Measurements from ENCODE around the gene OR2T27. TPM values are rescaled to one million over a fixed set of nuclear protein-coding genes. Genes with fewer than 3 reads are reported as not detected.

OR2T27 gene
- total RNA-seq, 4 donors from 2014 or later, result not detected

DNA sequence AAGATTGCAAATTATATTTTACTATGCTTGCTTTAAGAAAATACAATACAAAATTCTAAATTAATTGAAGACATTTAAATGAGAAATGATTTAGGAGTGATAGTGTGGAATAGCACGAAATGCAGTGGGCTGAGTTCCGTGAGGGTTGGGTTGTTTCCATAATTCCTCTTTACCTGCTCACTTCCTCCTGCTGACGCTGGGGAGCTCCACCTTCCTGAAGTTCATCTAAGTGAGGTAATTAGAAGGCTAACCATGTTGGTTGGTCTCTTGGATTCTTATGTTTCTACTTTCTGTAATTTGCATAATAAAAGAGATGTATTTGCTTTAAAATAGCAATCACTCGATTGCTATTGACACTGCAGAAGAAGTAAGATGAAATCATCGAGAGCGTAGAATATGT is 42.6 kb upstream of the OR2T27 start:
- Histone ChIP-seq H3K4me1 (no peaks in the 10 kb centered on the region), H3K27ac (no peak overlapping the region), H3K36me3 (no peaks in the 10 kb centered on the region), H3K9me3 (no peaks in the 10 kb centered on the region), H3K4me3 (no peak overlapping the region), H3K27me3 (no peaks in the 10 kb centered on the region)
- TF ChIP-seq, protein P1, sequence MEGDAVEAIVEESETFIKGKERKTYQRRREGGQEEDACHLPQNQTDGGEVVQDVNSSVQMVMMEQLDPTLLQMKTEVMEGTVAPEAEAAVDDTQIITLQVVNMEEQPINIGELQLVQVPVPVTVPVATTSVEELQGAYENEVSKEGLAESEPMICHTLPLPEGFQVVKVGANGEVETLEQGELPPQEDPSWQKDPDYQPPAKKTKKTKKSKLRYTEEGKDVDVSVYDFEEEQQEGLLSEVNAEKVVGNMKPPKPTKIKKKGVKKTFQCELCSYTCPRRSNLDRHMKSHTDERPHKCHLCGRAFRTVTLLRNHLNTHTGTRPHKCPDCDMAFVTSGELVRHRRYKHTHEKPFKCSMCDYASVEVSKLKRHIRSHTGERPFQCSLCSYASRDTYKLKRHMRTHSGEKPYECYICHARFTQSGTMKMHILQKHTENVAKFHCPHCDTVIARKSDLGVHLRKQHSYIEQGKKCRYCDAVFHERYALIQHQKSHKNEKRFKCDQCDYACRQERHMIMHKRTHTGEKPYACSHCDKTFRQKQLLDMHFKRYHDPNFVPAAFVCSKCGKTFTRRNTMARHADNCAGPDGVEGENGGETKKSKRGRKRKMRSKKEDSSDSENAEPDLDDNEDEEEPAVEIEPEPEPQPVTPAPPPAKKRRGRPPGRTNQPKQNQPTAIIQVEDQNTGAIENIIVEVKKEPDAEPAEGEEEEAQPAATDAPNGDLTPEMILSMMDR (IDR thresholded peaks at IDR 0.05), result no peak
- TF ChIP-seq POLR2A (IDR thresholded peaks at IDR 0.05), result no peak
- intact Hi-C loops (cut with DNase I; ENCODE audit: low total_unique reads), result no loop called here
- DNase-seq, result no peak

GRCh38 chr1:248696774-248697173 is 41.4 kb upstream of the OR2T27 start:
- no peak overlapping the region for H3K4me3 ChIP-seq
- H3K4me1 ChIP-seq, result no peaks in the 10 kb centered on the region
- H3K27me3 ChIP-seq, result no peaks in the 10 kb centered on the region
- no peak overlapping the region for H3K27ac ChIP-seq
- no peaks in the 10 kb centered on the region for H3K36me3 ChIP-seq
- H3K9me3 ChIP-seq, result no peaks in the 10 kb centered on the region
- TF ChIP-seq, protein P1 (IDR thresholded peaks at IDR 0.05), result no peak
- TF ChIP-seq POLR2A (IDR thresholded peaks at IDR 0.05), result no peak
- intact Hi-C loops (cut with DNase I; ENCODE audit: low total_unique reads), result no loop called here
- no peak for DNase-seq

GRCh38 chr1:248696261-248696660 is 40.9 kb upstream of the OR2T27 start:
- Histone ChIP-seq H3K4me3 (no peak overlapping the region), H3K4me1 (no peaks in the 10 kb centered on the region), H3K27me3 (no peaks in the 10 kb centered on the region), H3K9me3 (no peaks in the 10 kb centered on the region), H3K27ac (no peak overlapping the region), H3K36me3 (no peaks in the 10 kb centered on the region)
- intact Hi-C loops (cut with DNase I; ENCODE audit: low total_unique reads), result no loop called here
- no peak for TF ChIP-seq POLR2A (IDR thresholded peaks at IDR 0.05)
- TF ChIP-seq, protein P1 (IDR thresholded peaks at IDR 0.05), result no peak
- no peak for DNase-seq

- H3K4me3 ChIP-seq, result no peak overlapping the region
- DNase-seq, result no peak
- no peak overlapping the region for H3K27ac ChIP-seq
- TF ChIP-seq, protein P1 (IDR thresholded peaks at IDR 0.05), result no peak
- no peak for TF ChIP-seq POLR2A (IDR thresholded peaks at IDR 0.05)
- no peaks in the 10 kb centered on the region for H3K4me1 ChIP-seq
- H3K36me3 ChIP-seq, result no peaks in the 10 kb centered on the region
- H3K9me3 ChIP-seq, result no peaks in the 10 kb centered on the region
- H3K27me3 ChIP-seq, result no peaks in the 10 kb centered on the region
- intact Hi-C loops (cut with DNase I; ENCODE audit: low total_unique reads), result no loop called here
Measured at GRCh38 chr1:248695451-248696132, 40.3 kb upstream of the OR2T27 start.

- intact Hi-C loops (cut with DNase I; ENCODE audit: low total_unique reads), result no loop called here
- Histone ChIP-seq H3K36me3 (no peaks in the 10 kb centered on the region), H3K9me3 (no peaks in the 10 kb centered on the region), H3K27me3 (no peaks in the 10 kb centered on the region), H3K4me1 (no peaks in the 10 kb centered on the region), H3K4me3 (no peak overlapping the region), H3K27ac (no peak overlapping the region)
- TF ChIP-seq POLR2A (IDR thresholded peaks at IDR 0.05), result no peak
- TF ChIP-seq, protein P1 (IDR thresholded peaks at IDR 0.05), result no peak
- no peak for DNase-seq
Measured at GRCh38 chr1:248691567-248692155, 36.3 kb upstream of the OR2T27 start.
